ENCODE results near the gene STAG1. TPM values are rescaled to one million over a fixed set of nuclear protein-coding genes. Genes with fewer than 3 reads are reported as not detected.

Gene STAG1
- 45.2 and 47.6 TPM in 2 replicates for total RNA-seq

DNA sequence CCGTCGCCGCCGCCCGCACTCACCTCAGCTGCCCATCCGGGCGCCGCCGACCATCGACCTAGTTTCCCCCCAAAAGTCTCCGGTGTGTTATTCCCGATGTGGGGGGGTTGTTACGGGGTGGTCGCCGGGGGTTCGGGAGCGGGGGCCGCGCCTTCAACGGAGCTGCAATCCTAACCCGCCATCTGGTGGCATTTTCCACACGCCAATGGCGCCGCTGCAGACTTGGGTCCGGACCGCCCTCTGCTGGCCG lies at the start of gene STAG1:
Gene STAG1 (minus strand): TSS at position 207 of the 250 bp plus-strand sequence. CDS start 121,480 bp downstream, outside the sequence.
- intact Hi-C loops (cut with micrococcal nuclease), result loop anchor here (1.0 to 10.0 kb wide), 13 partner anchors 110 to 1435 kb away; partner anchors contain the start of genes ARMC8, DBR1, MSL2 and NCK1

DNA sequence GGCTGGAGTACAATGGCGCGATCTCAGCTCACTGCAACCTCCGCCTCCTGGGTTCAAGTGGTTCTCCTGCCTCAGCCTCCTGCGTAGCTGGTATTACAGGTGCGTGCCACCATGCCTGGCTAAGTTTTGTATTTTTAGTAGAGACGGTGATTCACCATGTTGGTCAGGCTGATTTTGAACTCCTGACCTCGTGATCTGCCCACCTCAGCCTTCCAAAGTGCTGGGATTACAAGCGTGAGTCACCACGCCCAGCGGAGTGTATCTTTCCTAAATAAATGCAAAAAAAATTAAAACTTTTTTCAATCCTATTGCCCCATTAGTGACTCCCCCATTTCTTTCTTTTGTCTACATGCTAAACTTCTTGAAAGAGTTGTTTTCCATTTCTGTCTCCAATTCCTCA lies 49.0 kb upstream of the STAG1 start:
- intact Hi-C loops (cut with micrococcal nuclease), result loop anchor here (5.0 kb wide), 1 partner anchor 39 kb away; no protein-coding TSS in a partner anchor

DNA sequence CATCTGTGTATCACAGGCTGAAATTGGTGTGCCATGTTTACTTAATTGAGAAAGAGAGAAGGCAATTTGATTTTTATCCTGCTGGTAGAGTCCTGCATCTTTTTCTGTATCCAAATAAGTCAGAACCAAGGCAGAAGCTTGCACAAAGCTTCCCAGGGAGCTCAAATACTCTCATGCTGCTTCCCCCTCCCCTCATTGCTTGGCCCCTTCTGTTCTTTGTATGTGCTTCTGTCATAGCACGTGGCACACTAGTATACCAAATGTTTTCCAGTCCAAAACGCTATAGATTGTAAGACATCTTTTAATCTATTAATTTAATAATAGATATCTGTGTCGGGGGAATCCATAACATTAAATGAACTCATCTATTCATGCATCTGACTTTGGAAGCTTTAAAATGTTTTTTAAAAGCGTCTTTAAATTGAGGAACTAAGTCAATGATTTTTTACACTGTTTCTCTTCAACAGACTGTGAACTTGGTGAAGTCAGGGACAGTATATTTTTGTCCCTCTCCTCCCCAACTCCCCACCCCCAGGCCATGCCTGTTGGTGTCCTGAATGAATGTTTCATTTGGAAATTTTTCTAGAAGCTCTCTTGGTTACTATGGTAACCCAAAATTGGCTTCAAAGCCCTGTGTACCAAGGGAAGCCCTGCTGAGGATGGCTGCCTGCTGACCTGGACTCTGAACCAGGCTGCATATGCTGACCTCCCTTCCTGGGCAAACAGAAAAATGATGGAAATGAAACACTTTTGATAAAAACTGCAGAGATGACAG lies 40.6 kb upstream of the STAG1 start:
- intact Hi-C loops (cut with micrococcal nuclease), result no loop called here

DNA sequence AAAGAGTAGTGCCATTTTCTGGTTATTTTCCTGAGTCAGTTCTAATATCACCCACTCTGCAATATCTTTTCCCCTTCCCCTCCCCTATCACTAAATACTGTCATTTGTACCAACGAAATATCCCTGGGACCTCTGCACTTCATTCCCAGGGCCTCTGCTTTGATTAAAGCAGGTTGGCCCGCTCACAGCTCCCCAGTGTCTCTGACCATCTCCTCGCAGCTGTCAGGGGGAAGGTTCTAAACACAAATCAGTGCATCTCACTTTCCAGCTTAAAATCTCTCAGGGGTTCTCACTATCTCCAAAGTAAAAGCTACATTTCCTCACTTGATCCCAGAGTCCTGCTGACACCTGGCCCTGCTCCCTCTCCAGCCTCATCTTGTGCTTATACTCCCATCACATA lies 38.6 kb upstream of the STAG1 start:
- intact Hi-C loops (cut with micrococcal nuclease), result no loop called here

DNA sequence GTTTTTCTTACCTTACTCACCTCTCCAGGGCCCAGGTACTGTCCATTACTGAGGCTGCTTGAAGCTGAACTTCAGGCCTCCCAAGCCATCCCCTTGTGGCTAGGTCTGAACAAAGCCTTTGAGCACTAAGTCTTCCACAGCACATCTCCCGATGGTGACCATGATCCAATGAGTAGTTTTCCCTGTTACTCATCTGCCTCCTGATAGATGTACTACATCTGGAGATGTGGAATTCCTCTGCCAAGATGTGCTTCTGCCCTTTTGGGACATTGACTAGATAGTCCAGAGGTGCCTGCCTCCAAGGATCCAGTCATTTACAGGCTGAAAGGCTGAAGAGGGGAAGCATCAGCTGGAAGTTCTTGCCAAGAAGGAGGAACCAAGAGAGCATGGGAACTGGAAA lies 37.8 kb upstream of the STAG1 start:
- intact Hi-C loops (cut with micrococcal nuclease), result loop anchor here (5.0 kb wide), 1 partner anchor 47 kb away; no protein-coding TSS in a partner anchor

DNA sequence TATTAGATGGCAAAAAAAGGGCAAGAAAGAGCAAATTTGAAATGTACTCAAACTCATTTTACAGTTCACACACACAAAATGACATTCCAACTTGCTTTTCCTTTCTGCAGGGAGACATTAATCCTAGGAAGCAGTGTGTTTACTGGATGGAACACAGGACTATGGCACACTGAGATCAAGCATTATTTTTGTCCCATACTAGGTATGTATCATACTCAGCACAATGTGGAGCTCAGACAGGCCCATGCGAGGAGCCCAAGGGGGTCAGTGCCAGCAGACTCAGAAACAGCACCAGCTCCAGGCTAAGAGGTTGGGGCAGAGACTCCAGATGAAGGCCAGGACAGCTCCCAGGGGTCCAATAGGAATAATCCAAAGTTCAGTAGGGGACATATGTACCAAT lies 36.0 kb upstream of the STAG1 start:
- intact Hi-C loops (cut with micrococcal nuclease), result loop anchor here (5.0 kb wide), 1 partner anchor 49 kb away; no protein-coding TSS in a partner anchor

DNA sequence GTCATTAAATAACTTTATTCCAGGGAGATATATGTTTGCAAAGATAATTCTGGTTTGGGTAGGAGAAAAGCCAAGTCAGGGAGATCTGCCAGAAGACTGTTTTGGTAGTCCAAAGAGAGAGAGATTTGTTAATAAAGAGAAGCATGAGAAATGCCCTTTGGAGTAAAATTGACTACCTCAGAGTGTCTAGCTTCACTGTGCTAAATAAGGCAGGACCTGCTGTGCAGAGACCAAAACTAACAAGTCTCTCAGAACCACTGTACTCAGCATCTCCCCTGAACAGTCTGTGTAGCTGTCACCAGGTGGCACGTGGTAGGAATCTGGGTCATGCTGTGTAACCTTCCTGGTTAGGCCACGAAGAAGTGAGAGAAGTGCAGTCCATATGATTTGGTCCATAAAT lies 35.2 kb upstream of the STAG1 start:
- intact Hi-C loops (cut with micrococcal nuclease), result loop anchor here (1.0 to 5.0 kb wide), 5 partner anchors 30 to 133 kb away; partner anchors contain the start of gene NCK1

DNA sequence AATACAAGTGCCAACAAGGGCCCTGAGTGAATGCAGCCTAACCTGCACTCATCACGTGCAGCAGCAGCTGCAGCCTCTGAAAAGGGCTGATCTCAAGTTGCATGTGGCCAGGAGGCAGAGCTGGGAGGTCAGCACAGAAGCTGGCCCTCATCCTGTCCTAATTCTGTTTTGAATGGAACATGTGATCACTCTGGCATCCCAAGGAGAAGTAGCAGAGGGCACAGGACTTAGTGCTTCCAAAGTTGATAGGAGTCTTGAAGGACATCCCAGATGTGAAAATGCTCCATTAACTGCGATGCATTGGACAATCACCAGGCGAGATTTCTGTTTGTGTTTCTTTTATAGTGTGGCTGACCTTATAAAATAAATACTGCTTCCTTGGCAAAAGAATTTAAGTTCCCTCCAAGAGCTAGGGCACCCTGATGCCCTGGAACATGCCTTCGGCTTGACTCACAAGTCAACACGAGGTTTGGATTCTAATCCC lies 31.6 kb upstream of the STAG1 start:
- intact Hi-C loops (cut with micrococcal nuclease), result no loop called here

DNA sequence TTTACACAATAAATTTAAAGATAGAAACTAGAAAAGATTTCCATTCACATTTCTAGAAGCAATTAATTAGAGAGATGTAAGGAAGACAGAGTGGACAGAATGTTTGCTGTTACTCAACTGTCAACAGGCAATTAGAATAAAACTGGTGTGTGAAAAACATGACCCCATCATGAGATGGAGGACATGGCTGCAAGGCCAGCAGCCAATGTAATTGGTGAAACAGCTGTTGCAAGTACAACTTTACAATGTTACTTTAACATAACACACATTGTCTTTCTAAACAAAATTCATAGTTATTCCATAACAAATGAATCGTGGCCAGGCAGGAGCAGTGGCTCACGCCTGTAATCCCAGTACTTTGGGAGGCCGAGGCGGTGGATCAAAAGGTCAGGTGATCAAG lies 28.6 kb upstream of the STAG1 start:
- intact Hi-C loops (cut with micrococcal nuclease), result no loop called here

DNA sequence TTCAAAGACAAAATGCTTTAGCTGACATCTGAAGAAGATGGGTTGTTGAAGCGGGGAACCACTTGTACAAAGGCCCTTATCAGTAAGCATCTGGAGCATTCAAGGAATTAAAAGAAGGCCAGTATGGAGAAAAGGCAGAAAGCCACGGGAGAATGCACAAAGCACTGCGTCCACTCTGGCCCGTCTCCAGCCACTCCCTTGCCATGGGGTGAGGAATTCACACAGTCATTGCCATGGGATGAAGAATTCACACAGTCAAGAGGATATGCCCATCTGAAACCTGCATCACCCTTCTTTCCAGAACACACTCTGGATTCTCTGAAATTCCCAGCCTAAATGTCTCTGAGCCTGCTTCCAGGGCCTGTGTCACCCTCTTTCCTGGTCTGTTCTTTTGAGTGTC lies 26.7 kb upstream of the STAG1 start:
- intact Hi-C loops (cut with micrococcal nuclease), result no loop called here

DNA sequence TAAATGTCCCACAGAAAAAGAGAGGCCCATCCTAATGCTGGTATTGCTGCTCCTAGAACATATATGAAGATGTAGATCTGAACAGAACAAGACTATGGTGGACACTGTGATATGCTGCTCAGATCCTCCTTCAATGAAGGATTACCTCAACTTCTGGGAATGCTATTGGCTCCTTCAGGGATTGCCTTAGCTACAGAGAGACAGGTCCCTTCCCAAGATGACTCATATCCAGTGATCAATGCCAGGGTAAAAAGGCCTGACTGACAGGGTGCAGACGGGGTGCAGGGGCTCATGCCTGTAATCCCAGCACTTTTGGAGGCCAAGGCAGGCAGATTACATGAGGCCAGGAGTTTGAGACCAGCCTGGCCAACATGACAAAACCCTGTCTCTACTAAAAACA lies 20.5 kb upstream of the STAG1 start:
- intact Hi-C loops (cut with micrococcal nuclease), result no loop called here

DNA sequence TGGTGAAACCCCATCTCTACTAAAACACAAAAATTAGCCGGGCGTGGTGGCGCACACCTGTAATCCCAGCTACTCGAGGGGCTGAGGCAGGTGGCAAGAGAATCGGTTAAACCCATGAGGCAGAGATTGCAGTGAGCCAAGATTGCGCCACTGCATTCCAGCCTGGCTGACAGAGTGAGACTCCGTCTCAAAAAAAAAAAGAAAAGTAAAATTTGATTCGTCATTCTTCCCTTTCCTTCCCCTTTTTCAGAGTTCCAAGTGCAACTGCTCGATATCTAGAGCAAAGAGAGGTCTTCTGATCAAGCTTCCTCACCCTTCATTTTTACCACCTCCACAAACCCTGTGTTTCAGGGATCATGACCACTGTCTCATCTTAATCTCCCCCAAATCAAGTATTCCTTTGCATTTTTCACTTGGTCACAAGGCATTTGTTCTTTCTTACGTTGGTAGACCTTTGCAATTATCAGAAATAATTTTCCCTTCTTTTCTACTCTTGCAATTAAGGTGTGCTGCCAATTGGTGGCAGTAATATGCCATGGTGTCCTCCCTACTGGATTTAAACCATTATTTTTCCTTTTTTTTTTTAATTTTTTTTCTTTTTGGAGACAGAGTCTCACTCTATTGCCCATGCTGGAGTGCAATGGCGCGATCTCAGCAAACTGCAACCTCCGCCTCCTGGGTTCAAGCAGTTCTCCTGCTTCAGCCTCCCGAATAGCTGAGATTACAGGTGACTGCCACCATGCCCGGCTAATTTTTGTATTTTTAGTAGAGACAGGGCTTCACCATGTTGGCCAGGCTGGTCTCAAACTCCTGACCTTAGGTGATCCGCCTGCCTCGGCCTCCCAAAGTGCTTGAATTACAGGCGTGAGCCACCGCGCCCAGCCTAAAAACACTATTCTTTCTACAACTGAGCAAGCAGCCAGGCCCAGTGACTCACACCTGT lies 6.3 kb upstream of the STAG1 start:
- intact Hi-C loops (cut with micrococcal nuclease), result loop anchor here (1.0 to 10.0 kb wide), 2 partner anchors 256 to 1186 kb away; no protein-coding TSS in a partner anchor

DNA sequence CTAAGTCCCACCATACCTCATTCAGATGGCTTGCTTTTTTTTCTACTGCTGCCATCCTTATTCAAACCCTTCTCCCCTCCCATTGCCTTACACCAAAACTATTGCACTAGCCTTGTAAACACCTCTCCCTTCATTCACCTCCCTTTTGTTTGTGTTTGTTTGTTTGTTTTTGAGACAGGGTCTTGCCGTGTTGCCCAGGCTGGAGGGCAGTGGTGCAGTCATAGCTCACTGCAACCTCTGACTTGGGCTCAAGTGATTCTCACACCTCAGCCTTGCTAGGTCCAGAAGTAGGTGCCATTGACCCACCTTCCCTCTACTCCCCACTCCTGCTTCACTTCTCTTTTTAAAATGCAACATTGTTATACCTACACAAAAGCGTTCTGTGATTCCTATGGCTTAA lies 3.0 kb upstream of the STAG1 start:
- intact Hi-C loops (cut with micrococcal nuclease), result loop anchor here (10.0 kb wide), 1 partner anchor 1190 kb away; no protein-coding TSS in a partner anchor

DNA sequence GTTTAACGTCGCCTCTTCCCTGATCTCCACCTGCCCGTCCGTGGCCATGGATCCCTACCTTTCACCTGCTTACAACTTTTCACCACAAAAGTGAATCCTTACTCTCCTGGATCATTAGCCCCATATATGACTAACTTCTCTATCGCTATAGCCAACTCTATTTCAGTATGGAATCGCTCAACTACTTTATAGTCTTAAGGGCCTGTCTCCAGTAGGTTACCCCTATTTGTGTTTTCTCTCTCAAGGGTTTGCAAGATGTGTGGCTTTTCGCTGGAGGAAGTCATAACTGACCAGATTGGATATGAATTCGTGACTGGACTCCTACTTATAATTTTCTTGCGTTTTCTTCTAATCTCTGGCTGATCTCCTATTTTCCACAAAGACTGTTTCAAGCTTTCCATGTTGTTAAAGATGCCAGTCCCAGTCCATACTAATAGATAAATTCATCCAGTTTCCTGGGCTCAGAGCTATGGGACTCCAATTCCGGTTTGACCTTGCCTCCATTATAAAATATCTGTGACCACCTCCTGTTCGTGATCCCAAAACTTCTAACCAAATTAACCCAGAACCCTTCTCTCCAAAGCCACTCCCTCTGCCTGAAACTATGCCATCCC lies 1.3 kb upstream of the STAG1 start:
- intact Hi-C loops (cut with micrococcal nuclease), result loop anchor here (1.0 to 10.0 kb wide), 9 partner anchors 34 to 1434 kb away; partner anchors contain the start of genes ARMC8, DBR1 and PPP2R3A

DNA sequence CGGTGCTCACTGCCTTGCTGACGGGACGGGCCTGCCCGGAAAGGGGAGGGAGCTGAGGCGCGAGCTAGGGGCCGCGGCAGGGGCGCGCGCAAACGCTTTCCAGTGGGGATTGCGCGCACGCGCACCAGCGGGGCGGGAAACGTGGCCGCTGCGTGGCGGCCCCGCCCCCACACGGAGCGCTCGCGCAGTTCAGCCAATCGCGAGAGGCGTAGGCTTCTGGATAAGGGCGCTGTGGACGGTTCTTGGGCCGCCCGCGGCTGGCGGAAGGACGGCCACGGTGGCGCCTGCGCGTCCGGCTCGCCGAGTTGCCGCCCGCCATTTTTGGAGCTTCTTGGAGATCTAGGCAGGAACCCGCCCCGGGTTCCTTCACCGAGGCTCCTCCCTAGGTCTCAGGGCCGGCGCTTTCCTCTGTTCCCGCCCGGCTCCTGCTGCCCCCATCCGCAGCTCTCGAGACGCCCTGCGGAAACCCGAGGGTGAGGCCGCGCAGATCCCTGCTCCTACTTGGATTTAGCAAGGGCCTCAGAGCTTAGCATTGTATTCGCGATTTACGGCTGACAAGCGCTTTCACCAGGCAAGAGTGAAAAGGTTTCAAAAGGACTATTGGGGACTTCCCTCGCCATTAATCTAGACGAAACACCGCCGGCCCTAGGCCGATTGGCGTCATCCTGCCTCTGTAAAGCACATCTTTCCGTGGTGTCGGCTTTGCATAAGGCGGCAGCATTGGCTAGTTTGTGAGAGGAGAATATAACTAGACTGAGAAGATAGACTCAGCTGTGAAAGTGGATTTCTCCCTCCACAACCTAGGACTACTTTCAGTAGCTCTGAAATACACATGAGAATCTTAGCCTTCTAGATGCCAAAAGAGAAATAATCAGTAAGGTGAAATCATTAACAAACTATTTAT lies 496 bp upstream of the STAG1 start:
- intact Hi-C loops (cut with micrococcal nuclease), result loop anchor here (1.0 to 10.0 kb wide), 16 partner anchors 35 to 1435 kb away; partner anchors contain the start of genes ARMC8, DBR1, MSL2 and NCK1

DNA sequence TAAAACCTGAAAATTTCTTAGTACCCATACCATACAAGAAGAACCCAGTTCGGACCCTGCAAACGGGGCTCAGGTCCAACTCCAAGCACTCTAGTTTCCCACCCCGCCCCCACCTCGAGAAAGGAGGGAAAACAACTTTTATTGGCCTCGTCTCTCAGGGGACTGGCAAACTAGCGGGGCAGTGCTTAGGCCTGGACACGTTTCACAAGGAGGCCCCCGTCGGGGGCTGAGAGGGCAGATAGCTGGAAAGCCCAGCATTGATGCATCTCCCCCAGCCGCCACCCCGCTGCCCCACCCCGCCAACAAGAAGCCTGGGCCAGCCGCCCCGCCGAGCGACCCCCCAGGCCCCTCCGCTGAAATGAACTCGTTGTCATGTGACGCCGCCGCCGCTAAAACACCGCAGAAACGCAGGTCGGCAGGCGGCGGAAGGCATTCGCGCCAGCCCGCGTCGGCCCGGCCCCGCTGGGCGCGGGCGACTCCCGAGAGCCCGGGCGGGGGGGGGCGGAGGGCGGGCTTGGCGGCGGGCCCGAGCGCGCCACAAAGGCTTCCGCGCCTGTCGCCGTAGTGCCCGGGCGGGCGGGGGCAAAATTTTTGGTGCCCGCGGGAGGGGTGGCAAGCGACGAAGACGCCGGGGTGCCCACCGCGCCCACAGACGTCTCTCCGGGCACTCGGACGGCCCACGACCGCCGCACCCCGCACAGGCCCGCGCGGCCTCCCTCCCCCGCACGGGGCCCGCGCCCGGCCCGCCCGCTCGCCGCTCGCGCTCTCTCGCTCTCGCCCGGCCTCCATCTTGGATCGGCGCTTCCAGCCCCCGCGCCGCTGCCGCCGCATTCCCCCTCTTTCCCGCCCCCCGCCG lies 634 bp downstream of the STAG1 start:
- intact Hi-C loops (cut with micrococcal nuclease), result loop anchor here (1.0 to 10.0 kb wide), 13 partner anchors 111 to 1436 kb away; partner anchors contain the start of genes ARMC8, DBR1, MSL2 and NCK1

DNA sequence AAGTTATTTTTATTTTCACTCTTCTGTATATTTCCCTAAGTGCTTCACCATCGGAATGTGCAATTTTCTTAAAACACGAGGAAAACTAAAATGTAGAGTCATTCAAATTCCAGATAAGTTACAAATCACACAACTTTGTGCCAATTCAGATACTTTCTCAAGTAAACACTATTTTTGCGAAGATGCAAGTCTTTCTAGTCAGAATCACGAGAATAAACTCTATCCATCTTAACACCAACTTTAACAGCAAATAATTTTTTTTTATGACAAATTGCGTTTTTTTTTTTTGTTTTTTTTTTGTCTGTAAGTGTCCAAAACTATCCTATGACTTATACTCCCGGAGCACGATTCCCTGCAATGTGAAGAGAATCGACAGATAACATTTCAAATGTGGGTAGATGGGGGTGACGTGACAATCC lies 1.3 kb downstream of the STAG1 start:
- intact Hi-C loops (cut with micrococcal nuclease), result loop anchor here (5.0 to 10.0 kb wide), 3 partner anchors 1194 to 1436 kb away; partner anchors contain the start of genes ARMC8 and DBR1

DNA sequence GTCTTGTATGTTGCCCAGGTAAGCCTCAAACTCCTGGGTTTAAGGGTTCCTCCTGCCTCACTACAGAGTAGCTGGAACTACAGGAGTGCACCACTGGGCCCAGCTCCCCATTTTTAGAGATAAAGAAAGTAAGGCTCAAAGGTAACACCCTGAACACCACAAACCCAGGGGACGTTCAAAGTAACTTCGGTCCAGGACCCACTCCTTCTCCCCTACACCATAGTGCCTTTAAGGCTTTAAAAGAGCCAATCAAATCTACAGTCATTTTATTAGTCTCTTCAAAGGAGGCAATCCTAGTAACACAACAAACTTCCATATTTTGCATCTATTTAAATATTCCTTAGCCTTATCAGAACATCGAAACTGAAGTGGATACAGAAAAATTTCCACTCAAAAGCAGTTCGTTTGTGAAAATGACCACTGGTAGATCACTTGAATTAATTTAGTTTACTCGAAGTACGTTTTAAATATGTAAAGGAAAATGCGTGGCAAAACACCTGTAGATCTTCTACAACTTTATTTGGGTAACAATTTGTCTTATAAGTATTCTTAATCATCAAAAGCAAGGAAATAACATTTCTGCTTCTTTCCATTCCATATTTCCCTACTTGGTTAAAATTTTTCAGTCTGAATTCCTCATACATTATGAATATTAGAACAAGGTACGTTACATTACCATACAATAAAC lies 1.8 kb downstream of the STAG1 start:
- intact Hi-C loops (cut with micrococcal nuclease), result loop anchor here (5.0 to 10.0 kb wide), 3 partner anchors 1194 to 1437 kb away; partner anchors contain the start of genes ARMC8 and DBR1
